RWPE1 (cell line): Measurements from ENCODE around the gene AHSG.
"Not testable (repeated sequence)": the region's sequence is repeated elsewhere in the genome, so short reads cannot be mapped to it uniquely, and the experiment has no call there.

ENCODE experiments used
- CTCF ChIA-PET: fragments of 350-600 bp; sonication (Branson Sonifier 250); formaldehyde crosslinking; extraction: SDS; loops from one replicate; lab custom pipeline; 2021; lab: Yijun Ruan, JAX
- POLR2A ChIA-PET: fragments of 400-600 bp; formaldehyde crosslinking; extraction: SDS; loops from one replicate; lab custom pipeline; 2020; ENCODE audit warnings: antibody characterized with exemption; ENCODE audit not compliant: low non-redundant PET; lab: Yijun Ruan, JAX
- DNase-seq: peaks from one replicate; pipeline ENCODE4 v3.0.0; 2012; ENCODE audit warnings: low spot score
- H3K27ac ChIP-seq: fragments of 450-650 bp; 2 replicates; pipeline ENCODE4 v1.5.1; 2017
- TF ChIP-seq, protein P1 (sequence below): fragments of 450-650 bp; conservative IDR thresholded peaks from 2 replicates; pipeline ENCODE4 v1.5.1; 2017; ENCODE audit warnings: low read depth, mild to moderate bottlenecking

AHSG gene, protein sequence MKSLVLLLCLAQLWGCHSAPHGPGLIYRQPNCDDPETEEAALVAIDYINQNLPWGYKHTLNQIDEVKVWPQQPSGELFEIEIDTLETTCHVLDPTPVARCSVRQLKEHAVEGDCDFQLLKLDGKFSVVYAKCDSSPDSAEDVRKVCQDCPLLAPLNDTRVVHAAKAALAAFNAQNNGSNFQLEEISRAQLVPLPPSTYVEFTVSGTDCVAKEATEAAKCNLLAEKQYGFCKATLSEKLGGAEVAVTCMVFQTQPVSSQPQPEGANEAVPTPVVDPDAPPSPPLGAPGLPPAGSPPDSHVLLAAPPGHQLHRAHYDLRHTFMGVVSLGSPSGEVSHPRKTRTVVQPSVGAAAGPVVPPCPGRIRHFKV

DNA sequence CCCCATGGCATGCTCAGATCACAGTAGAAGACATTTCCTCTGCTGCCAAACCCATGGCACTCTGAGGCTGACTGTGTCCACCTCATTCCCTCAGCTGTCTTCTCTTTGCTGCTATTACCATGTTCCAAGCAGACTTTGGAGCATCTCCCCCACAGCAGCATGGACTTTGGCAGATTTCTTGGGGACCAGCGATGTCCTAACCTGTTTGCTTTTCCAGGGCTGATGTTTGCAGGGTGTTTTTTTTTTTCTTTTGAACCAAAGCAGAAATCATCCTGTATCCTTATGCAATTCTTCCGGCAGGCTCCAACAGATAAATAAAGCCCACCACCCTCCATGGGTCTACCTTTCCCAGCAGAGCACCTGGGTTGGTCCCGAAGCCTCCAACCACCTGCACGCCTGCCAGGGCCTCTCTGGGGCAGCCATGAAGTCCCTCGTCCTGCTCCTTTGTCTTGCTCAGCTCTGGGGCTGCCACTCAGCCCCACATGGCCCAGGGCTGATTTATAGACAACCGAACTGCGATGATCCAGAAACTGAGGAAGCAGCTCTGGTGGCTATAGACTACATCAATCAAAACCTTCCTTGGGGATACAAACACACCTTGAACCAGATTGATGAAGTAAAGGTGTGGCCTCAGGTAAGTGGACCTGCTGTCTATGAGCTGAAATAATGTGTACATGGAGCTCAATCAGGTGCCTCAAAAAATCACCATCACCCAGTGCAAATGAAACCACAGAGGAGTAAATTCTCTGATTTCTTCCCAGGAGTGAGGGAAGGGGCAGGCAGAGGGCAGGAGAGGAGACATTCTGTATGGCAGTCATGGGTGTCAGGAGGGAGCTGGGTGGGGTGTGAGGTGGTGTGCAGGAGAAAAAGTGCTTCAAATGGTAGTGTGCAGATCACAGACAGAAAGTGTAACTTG, at the start of gene AHSG:
Gene AHSG (plus strand): TSS at position 340 of the 916 bp plus-strand sequence. CDS start 82 bp downstream, at position 422.
- POLR2A ChIA-PET: no interaction called here
- CTCF ChIA-PET: interaction anchor here (0.6 kb wide), 1 partner anchor 9 kb away, joined by 4 read pairs; no protein-coding TSS in a partner anchor
- H3K27ac ChIP-seq: no peak within 1 kb of the TSS
- no peak for DNase-seq
- TF ChIP-seq, protein P1, sequence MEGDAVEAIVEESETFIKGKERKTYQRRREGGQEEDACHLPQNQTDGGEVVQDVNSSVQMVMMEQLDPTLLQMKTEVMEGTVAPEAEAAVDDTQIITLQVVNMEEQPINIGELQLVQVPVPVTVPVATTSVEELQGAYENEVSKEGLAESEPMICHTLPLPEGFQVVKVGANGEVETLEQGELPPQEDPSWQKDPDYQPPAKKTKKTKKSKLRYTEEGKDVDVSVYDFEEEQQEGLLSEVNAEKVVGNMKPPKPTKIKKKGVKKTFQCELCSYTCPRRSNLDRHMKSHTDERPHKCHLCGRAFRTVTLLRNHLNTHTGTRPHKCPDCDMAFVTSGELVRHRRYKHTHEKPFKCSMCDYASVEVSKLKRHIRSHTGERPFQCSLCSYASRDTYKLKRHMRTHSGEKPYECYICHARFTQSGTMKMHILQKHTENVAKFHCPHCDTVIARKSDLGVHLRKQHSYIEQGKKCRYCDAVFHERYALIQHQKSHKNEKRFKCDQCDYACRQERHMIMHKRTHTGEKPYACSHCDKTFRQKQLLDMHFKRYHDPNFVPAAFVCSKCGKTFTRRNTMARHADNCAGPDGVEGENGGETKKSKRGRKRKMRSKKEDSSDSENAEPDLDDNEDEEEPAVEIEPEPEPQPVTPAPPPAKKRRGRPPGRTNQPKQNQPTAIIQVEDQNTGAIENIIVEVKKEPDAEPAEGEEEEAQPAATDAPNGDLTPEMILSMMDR: no peak

DNA sequence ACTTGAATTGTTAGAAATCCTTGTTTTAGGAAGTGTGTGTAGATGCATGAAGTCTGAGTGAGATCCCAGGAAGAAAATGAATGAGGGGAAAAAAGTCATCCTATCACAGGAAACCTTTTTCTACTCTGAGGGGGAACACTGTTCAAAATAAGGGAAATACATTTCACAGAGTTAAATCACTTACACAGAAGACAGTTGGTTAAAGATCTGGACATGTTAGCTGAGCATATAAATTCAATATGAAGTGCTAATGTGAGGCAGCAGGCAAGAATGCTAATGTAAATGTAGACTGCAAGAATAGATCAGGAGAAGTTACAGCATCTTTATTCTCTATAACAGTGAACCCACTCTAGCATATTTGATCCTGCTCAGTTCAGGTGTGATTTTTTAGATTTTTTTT, 48.3 kb upstream of the AHSG start:
- H3K27ac ChIP-seq: no peak overlapping the region
- POLR2A ChIA-PET: no interaction called here
- no peak for DNase-seq
- TF ChIP-seq, protein P1: no peak
- CTCF ChIA-PET: interaction anchor here (0.6 kb wide), 1 partner anchor 171 kb away, joined by 3 read pairs; no protein-coding TSS in a partner anchor

DNA sequence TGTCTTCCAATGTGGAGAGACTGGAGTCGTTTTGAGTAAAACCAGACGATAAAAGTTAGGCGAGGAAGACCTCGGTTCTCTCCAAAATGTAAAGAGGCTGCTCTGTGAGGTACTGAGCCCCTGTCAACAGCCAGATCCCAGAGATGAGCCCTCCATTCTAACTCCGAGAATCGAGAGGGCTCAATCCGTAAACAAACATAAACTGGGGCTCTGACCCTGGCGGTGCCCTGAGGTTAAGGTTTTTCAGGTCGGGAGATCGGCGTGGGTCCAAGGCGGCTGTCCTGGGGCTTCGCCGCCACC, 46.1 kb upstream of the AHSG start:
- TF ChIP-seq, protein P1: no peak
- ChIA-PET POLR2A (interaction anchor here (0.6 kb wide), 1 partner anchor 370 kb away, joined by 3 read pairs; no protein-coding TSS in a partner anchor), CTCF (interaction anchor here (0.6 to 1.1 kb wide), 2 partner anchors 50 to 567 kb away, joined by 3 to 5 read pairs; no protein-coding TSS in a partner anchor)
- DNase-seq: no peak
- H3K27ac ChIP-seq: peak overlapping the region; percentile 93

DNA sequence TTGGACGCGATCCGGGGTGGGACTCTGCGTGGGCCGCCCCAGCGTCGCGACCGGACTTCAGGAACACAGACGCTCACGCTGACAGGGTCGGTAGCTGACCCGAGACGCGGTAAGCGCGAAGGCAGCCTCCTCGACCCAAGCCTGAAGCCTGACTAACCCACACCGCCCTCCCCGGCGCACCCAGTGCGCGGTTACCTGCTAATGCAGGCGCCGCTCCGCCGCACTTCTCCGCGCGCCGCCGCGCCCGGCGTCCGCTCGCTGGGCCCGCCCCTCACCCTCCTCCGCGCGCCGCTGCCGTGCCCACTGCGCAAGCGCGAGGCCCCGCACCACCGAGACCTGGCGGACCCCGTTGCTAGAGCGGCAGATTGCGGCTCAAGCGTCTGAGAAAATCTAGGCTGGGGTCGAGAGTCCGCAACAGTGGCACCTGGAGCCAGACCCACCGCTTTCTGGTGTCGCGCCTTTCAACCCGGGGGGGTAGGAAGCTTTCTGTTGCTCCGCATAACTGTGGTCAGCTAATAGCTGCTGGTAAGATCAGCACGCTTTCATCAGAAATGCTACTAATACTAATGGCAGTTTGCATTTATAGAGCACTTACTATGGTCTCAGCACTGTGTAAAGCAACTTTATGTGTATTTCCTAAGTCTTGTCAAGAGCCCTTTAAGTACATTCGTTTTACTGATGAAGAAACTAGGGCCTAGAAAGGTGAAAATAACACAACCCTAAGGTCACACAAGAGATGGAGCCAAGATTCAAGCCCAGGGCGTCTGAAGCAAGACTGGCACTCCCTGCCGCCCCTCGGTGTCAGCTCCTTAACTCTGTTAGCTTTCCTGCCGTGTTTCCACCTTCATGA, 45.6 kb upstream of the AHSG start, which contains the start of gene TBCCD1:
Gene TBCCD1 (minus strand): TSS at position 268 of the 850 bp plus-strand sequence. CDS start 3,010 bp downstream, outside the sequence.
- POLR2A ChIA-PET: interaction anchor here (0.6 kb wide), 1 partner anchor 370 kb away, joined by 3 read pairs; no protein-coding TSS in a partner anchor
- peak within 1 kb of the TSS; percentile 93 for H3K27ac ChIP-seq
- peak; percentile 90 for DNase-seq
- TF ChIP-seq, protein P1: no peak
- CTCF ChIA-PET: interaction anchor here (0.6 to 1.1 kb wide), 6 partner anchors 27 to 567 kb away, joined by 3 to 8 read pairs (median 4); no protein-coding TSS in a partner anchor

DNA sequence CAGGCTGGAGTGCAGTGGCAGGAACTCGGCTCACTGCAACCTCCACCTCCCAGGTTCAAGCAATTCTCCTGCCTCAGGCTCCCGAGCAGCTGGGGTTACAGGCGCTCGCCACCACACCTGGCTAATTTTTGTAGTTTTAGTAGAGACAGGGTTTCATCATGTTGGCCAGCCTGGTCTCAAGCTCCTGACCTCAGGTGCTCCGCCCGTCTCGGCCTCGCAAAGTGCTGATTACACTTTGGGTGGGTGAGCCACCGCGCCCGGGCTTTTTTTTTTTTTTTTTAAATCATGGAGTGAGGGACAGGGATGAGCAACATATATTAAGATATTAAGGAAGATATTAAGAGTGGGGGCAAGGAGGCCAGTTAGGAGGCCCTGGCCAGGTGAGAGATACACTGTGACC, 43.5 kb upstream of the AHSG start:
- peak overlapping the region; percentile 50 for H3K27ac ChIP-seq
- not testable (repeated sequence) for DNase-seq
- ChIA-PET POLR2A (interaction anchor here (0.7 to 1.7 kb wide), 3 partner anchors 48 to 625 kb away, joined by 3 to 5 read pairs (median 3); no protein-coding TSS in a partner anchor), CTCF (interaction anchor here (0.6 to 2.0 kb wide), 3 partner anchors 45 to 645 kb away, joined by 3 to 6 read pairs (median 3); no protein-coding TSS in a partner anchor)

DNA sequence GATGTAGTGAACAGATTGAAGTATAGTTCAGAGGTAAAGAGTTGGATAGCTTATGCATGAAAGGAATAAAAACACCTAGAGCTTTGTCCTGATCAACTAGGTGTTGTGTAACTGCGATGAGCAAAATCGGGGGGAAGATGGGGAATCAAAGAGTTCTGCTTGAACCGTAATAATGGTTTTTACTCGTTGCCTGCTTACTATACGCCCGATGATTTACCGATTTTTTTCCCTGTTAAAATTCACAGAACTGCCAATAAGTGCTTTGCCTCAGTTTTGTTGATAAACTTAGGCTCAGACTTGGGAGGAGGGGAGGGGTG, 43.1 kb upstream of the AHSG start:
- POLR2A ChIA-PET: no interaction called here
- DNase-seq: no peak
- H3K27ac ChIP-seq: peak overlapping the region; percentile 70
- CTCF ChIA-PET: interaction anchor here (0.5 to 2.0 kb wide), 3 partner anchors 45 to 184 kb away, joined by 3 to 6 read pairs (median 3); no protein-coding TSS in a partner anchor
- TF ChIP-seq, protein P1: no peak
